ENCODE results near the gene LDAH. TPM values are rescaled to one million over a fixed set of nuclear protein-coding genes. Genes with fewer than 3 reads are reported as not detected.

LDAH gene
- total RNA-seq, 1 experiment from 2014 or later = 15.2 TPM

- Histone ChIP-seq H2AK5ac (ENCODE audit: insufficient read length, low read length) (no peak overlapping the region), H4K8ac (replicated peaks; ENCODE audit: insufficient read length, low read depth, low read length) (no peak overlapping the region), H3K4me2 (ENCODE audit: insufficient read depth, insufficient read length, low read length) (no peak overlapping the region), H3K18ac (ENCODE audit: insufficient read length, low read depth, low read length) (no peak overlapping the region), H4K91ac (ENCODE audit: insufficient read length, low read depth, low read length) (no peak overlapping the region), H2AFZ (ENCODE audit: low read length) (no peak overlapping the region), H3K9me3 (ENCODE audit: control insufficient read depth, low read depth, low read length) (no peaks in the 10 kb centered on the region), H3K9ac (ENCODE audit: extremely low read depth, insufficient read length, low read length) (no peak overlapping the region), H4K5ac (ENCODE audit: insufficient read length, low read depth, low read length) (no peak overlapping the region), H2BK120ac (ENCODE audit: low read depth, low read length, poor library complexity, severe bottlenecking) (no peak overlapping the region), H2BK20ac (ENCODE audit: low read depth, low read length, poor library complexity, severe bottlenecking) (no peak overlapping the region), H3K14ac (ENCODE audit: insufficient read depth, low read length) (no peak overlapping the region), H2BK5ac (ENCODE audit: insufficient read length, low read length) (no peak overlapping the region), H3K56ac (ENCODE audit: insufficient read length, low read depth, low read length) (no peak overlapping the region), H4K20me1 (ENCODE audit: control insufficient read depth, insufficient read depth, insufficient read length) (no peaks in the 10 kb centered on the region), H3K4me1 (ENCODE audit: insufficient read depth, low read length) (no peaks in the 10 kb centered on the region), H3K79me1 (ENCODE audit: insufficient read depth, low read depth, low read length, poor library complexity, severe bottlenecking) (no peaks in the 10 kb centered on the region), H3K79me2 (ENCODE audit: insufficient read depth, low read length) (no peaks in the 10 kb centered on the region), H2BK12ac (ENCODE audit: insufficient read length, low read depth, low read length) (no peak overlapping the region), H3K27ac (ENCODE audit: insufficient read length, low read depth, low read length) (no peak overlapping the region), H3T11ph (ENCODE audit: low read length) (no peak overlapping the region), H3K4ac (ENCODE audit: low read depth, low read length) (no peak overlapping the region), H3K27me3 (ENCODE audit: insufficient read depth, low read length) (no peaks in the 10 kb centered on the region), H2BK15ac (ENCODE audit: low read depth, low read length) (no peak overlapping the region), H3K23ac (ENCODE audit: insufficient read length, low read depth, low read length) (no peak overlapping the region), H3K23me2 (ENCODE audit: insufficient read length, low read depth, low read length, poor library complexity, severe bottlenecking) (no peaks in the 10 kb centered on the region)
- no peak for TF ChIP-seq CTCF (conservative IDR thresholded peaks at IDR 0.05)
- no peak for DNase-seq
- Mint-ChIP-seq H3K27me3 (ENCODE audit: low read depth) (peaks cover 53% of the 10 kb centered on the region), H3K36me3 (ENCODE audit: insufficient read depth in 1 of 3, low read depth in 3 of 3) (no peaks in the 10 kb centered on the region), H3K9me3 (peaks cover 7% of the 10 kb centered on the region in 2 experiments; a peak in 4 of 5 replicates), H3K4me1 (no peaks in the 10 kb centered on the region), H3K4me3 (no peak overlapping the region), H3K27ac (no peak overlapping the region; a peak in 1 of 7 replicates)
- no CpG with 5 or more reads among the region's 1 CpG for WGBS (ENCODE audit: extremely low coverage, insufficient read length, low lambda C conversion rate)
Measured at GRCh38 chr2:20829861-20830260, 7.0 kb upstream of the LDAH start.
